HFFc6 (cell line): ENCODE results near the gene ETV1. TPM values are rescaled to one million over a fixed set of nuclear protein-coding genes. Genes with fewer than 3 reads are reported as not detected.

ENCODE experiments used
- DNase-seq: peaks from one replicate; pipeline ENCODE4 v3.0.0-alpha.2; 2018
- H3K27ac Mint-ChIP-seq: 2 replicates; pipeline ENCODE4 v1.8.0; 2020; ENCODE audit warnings: mild to moderate bottlenecking, mixed read lengths
- H3K27me3 Mint-ChIP-seq: 2 replicates; pipeline ENCODE4 v1.8.0; 2021; ENCODE audit warnings: mild to moderate bottlenecking, moderate library complexity, mixed read lengths; ENCODE audit not compliant: insufficient read depth
- H3K36me3 Mint-ChIP-seq: 2 replicates; pipeline ENCODE4 v1.8.0; 2021; ENCODE audit warnings: low read depth, mixed read lengths
- H3K4me1 Mint-ChIP-seq: 2 replicates; pipeline ENCODE4 v1.8.0; 2020; ENCODE audit warnings: low read depth, mixed read lengths
- H3K4me3 Mint-ChIP-seq: 2 replicates; pipeline ENCODE4 v1.8.0; 2020; ENCODE audit warnings: mild to moderate bottlenecking, moderate library complexity, mixed read lengths
- H3K9me3 Mint-ChIP-seq: 2 replicates; pipeline ENCODE4 v1.8.0; 2020; ENCODE audit warnings: mild to moderate bottlenecking, mixed read lengths
- CTCF ChIP-seq: fragments of 200-600 bp; sonication (generic); IDR thresholded peaks from 2 replicates; pipeline ENCODE4 v1.5.0; 2021; ENCODE audit warnings: antibody characterized with exemption, mild to moderate bottlenecking
- total RNA-seq, 6 experiments: library from RNA; stranded (reverse); fragmentation: NEBNext Ultra II Directional; extraction: Animal tissue kit (Norgen Biotek cat#: 25700); gene quantifications; 2 replicates in 1 of 6; 3 replicates in 5 of 6; pipeline ENCODE4 v1.2.3, GENCODE V29; 2021

ETV1 gene
- total RNA-seq, 6 experiments from 2014 or later, result 13.4 to 25.7 (median 23.6) TPM

GRCh38 chr7:14020339-14020900 is 31.0 kb upstream of the ETV1 start:
- H3K27me3 Mint-ChIP-seq, result no peaks in the 10 kb centered on the region
- H3K4me3 Mint-ChIP-seq, result no peak overlapping the region
- no peaks in the 10 kb centered on the region for H3K36me3 Mint-ChIP-seq
- H3K9me3 Mint-ChIP-seq, result no peaks in the 10 kb centered on the region
- DNase-seq, result no peak
- H3K4me1 Mint-ChIP-seq, result no peaks in the 10 kb centered on the region
- H3K27ac Mint-ChIP-seq, result no peak overlapping the region
- no peak for TF ChIP-seq CTCF

- no peak overlapping the region for H3K4me3 Mint-ChIP-seq
- H3K36me3 Mint-ChIP-seq, result no peaks in the 10 kb centered on the region
- H3K9me3 Mint-ChIP-seq, result no peaks in the 10 kb centered on the region
- no peak for TF ChIP-seq CTCF
- peaks cover 5% of the 10 kb centered on the region; the same call in 1 of the 2 replicates for H3K4me1 Mint-ChIP-seq
- no peak for DNase-seq
- no peak overlapping the region for H3K27ac Mint-ChIP-seq
- no peaks in the 10 kb centered on the region for H3K27me3 Mint-ChIP-seq
Measured at GRCh38 chr7:14018751-14019150, 29.3 kb upstream of the ETV1 start.

DNA sequence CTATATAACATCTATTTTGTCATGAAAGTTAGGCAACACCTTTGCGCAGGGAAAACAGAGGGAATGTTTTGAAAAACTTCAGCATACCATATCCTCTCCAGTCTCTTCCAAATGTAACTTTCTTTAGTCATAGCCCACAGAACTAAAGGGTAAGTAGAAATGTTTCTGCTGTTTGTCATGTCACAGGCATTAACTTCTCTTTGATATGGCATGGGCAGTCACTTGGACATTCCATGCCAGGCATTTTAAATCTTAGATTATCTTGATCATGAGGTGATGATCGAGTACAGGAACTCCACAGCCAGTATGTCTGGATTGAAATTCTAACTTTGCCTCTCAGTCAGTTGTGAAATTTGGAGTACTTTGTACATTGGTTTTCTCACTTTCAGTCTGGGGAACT is 27.5 kb upstream of the ETV1 start:
- TF ChIP-seq CTCF, result no peak
- Mint-ChIP-seq H3K27ac (no peak overlapping the region), H3K9me3 (no peaks in the 10 kb centered on the region), H3K4me3 (no peak overlapping the region), H3K27me3 (no peaks in the 10 kb centered on the region), H3K36me3 (no peaks in the 10 kb centered on the region), H3K4me1 (peaks cover 5% of the 10 kb centered on the region; the same call in 1 of the 2 replicates)
- DNase-seq, result no peak

DNA sequence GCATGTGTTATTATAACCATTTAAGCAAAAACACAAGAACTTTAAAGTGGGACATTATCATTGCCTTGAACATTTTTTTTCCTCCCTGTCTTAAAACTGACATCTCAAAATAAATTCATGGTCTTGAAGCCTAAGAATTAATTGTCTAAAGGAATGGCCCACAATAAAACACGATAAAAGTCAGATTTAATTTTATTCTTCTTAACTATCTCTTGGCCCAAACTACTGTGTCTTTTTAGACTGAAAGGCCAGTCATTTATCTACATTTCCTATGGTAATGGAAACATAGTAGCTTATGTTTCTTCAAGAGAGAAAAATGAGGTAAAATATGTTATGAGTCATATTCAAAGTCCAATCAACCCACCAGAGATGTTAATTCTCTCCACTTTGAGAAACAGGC is 24.4 kb upstream of the ETV1 start:
- Mint-ChIP-seq H3K27me3 (no peaks in the 10 kb centered on the region), H3K4me1 (peaks cover 5% of the 10 kb centered on the region; the same call in 1 of the 2 replicates), H3K27ac (no peak overlapping the region), H3K9me3 (no peaks in the 10 kb centered on the region), H3K4me3 (no peak overlapping the region), H3K36me3 (no peaks in the 10 kb centered on the region)
- no peak for DNase-seq
- no peak for TF ChIP-seq CTCF

- H3K36me3 Mint-ChIP-seq, result no peaks in the 10 kb centered on the region
- TF ChIP-seq CTCF, result no peak
- peaks cover 5% of the 10 kb centered on the region; the same call in 1 of the 2 replicates for H3K4me1 Mint-ChIP-seq
- H3K9me3 Mint-ChIP-seq, result no peaks in the 10 kb centered on the region
- H3K27me3 Mint-ChIP-seq, result no peaks in the 10 kb centered on the region
- no peak for DNase-seq
- no peak overlapping the region for H3K27ac Mint-ChIP-seq
- H3K4me3 Mint-ChIP-seq, result no peak overlapping the region; the same call in 1 of the 2 replicates
Measured at GRCh38 chr7:14009453-14010418, 20.3 kb upstream of the ETV1 start.
